ENCODE measurements around the gene CASZ1.

- no peak for TF ChIP-seq FOXM1 (IDR thresholded peaks at IDR 0.05; ENCODE audit: borderline replicate concordance, low read depth)
- TF ChIP-seq, protein P1, sequence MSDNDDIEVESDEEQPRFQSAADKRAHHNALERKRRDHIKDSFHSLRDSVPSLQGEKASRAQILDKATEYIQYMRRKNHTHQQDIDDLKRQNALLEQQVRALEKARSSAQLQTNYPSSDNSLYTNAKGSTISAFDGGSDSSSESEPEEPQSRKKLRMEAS (IDR thresholded peaks at IDR 0.05), result no peak
- TF ChIP-seq, protein P2, sequence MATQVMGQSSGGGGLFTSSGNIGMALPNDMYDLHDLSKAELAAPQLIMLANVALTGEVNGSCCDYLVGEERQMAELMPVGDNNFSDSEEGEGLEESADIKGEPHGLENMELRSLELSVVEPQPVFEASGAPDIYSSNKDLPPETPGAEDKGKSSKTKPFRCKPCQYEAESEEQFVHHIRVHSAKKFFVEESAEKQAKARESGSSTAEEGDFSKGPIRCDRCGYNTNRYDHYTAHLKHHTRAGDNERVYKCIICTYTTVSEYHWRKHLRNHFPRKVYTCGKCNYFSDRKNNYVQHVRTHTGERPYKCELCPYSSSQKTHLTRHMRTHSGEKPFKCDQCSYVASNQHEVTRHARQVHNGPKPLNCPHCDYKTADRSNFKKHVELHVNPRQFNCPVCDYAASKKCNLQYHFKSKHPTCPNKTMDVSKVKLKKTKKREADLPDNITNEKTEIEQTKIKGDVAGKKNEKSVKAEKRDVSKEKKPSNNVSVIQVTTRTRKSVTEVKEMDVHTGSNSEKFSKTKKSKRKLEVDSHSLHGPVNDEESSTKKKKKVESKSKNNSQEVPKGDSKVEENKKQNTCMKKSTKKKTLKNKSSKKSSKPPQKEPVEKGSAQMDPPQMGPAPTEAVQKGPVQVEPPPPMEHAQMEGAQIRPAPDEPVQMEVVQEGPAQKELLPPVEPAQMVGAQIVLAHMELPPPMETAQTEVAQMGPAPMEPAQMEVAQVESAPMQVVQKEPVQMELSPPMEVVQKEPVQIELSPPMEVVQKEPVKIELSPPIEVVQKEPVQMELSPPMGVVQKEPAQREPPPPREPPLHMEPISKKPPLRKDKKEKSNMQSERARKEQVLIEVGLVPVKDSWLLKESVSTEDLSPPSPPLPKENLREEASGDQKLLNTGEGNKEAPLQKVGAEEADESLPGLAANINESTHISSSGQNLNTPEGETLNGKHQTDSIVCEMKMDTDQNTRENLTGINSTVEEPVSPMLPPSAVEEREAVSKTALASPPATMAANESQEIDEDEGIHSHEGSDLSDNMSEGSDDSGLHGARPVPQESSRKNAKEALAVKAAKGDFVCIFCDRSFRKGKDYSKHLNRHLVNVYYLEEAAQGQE (IDR thresholded peaks at IDR 0.05; ENCODE audit: low read depth), result no peak
- TF ChIP-seq TEAD4 (IDR thresholded peaks at IDR 0.05), result no peak
- TF ChIP-seq EP300 (IDR thresholded peaks at IDR 0.05; ENCODE audit: borderline replicate concordance), result no peak
- TF ChIP-seq NFIC (IDR thresholded peaks at IDR 0.05), result no peak
- TF ChIP-seq TCF12 (IDR thresholded peaks at IDR 0.05; ENCODE audit: low read depth), result no peak
- TF ChIP-seq TAF1 (IDR thresholded peaks at IDR 0.05; ENCODE audit: low read depth), result no peak
- TF ChIP-seq CREB1 (IDR thresholded peaks at IDR 0.05; ENCODE audit: low read depth), result no peak
Observed at GRCh38 chr1:10779841-10780240, 16.6 kb downstream of the CASZ1 start.

All from Ishikawa (cell line).